Spleen (tissue), 7 donors: ENCODE results near the gene DIP2C.

ENCODE experiments used
- CTCF ChIP-seq, 11 experiments: fragments of 200-600 bp in 7 of 11; fragments of 450-650 bp in 4 of 11; sonication (generic) in 4 of 11; IDR thresholded peaks in 8 of 11; conservative IDR thresholded peaks in 3 of 11; 1 replicate in 7 of 11; 2 replicates in 4 of 11; pipeline versions ENCODE4 v1.4.0 to v1.8.0; 2016 to 2021; ENCODE audit warnings: antibody characterized with exemption in 11 of 11, inconsistent platforms in 4 of 11, mild to moderate bottlenecking in 1 of 11
- POLR2A ChIP-seq, 3 donors: fragments of 450-650 bp; IDR thresholded peaks; one replicate each; pipeline ENCODE4 v1.5.1; 2017; ENCODE audit warnings: antibody characterized with exemption in 3 of 3, mild to moderate bottlenecking in 1 of 3
- donor health status: DM: no; HTN: no; CAD: no; lungs with moderate emphysema.
- donor health status: DM: no; HTN: no; CAD: no.
- donor health status: DM: no; HTN: no; CAD: no.

GRCh38 chr10:483261-483660, 206.2 kb downstream of the DIP2C start:
- TF ChIP-seq CTCF (IDR thresholded peaks at IDR 0.05 in 8 of 11, conservative IDR thresholded peaks at IDR 0.05 in 3 of 11) (no peak), POLR2A (IDR thresholded peaks at IDR 0.05) (no peak)
